GM12873 (cell line): ENCODE data around the gene SEC24C.

ENCODE experiments used
- CTCF ChIP-seq: IDR thresholded peaks from 2 replicates; pipeline ENCODE4 v1.5.1; 2012; ENCODE audit warnings: low read depth, mild to moderate bottlenecking, moderate library complexity, low read length, control low read depth; ENCODE audit not compliant: insufficient read depth; ENCODE audit errors: missing control alignments

Gene SEC24C

DNA sequence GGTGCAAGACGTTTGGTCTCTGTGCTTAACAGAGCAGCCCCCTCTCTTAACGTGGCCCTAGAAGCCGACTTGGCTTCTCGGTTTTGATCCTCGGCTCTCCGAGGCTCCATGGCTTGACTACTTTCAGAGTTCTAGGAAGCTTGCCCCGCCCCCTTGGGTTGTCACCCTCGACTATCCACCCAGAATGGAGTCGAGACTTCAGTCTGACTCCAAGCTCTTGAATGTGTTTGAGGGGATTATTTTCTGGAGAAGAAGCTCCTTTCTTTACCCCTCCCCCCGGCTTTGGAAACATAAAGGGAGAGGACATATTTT, 448 bp downstream of the SEC24C start:
- TF ChIP-seq CTCF: no peak

- TF ChIP-seq CTCF: no peak
These were observed 2.5 kb downstream of the SEC24C start for GRCh38 chr10:73746721-73747120.

GRCh38 chr10:73750819-73751218, 6.6 kb downstream of the SEC24C start:
- no peak for TF ChIP-seq CTCF

- no peak for TF ChIP-seq CTCF
These were observed 12.0 kb downstream of the SEC24C start for GRCh38 chr10:73756183-73756582.

- no peak for TF ChIP-seq CTCF
These were observed 14.7 kb downstream of the SEC24C start for GRCh38 chr10:73758704-73759511.

- TF ChIP-seq CTCF: no peak
These were observed 15.4 kb downstream of the SEC24C start for GRCh38 chr10:73759512-73760115.

DNA sequence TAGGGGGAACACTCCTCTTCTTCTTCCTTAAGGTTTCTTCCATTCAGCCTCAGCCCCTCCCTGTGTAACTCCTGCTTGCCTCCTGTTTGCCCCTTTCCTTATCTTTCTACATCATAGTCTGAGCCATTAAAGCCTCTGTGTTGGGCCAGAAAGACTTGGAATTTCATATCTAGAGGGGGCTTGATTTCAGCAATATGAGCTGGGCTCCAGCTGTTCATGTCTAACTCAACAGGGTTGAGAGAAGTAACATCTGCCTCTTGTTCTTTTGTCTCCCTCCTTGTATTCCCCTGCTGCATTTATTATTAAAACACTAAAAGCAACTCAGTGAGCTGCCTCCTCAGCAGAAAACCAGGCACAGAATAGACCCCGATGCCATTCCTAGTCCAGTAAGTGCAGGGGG, 17.6 kb downstream of the SEC24C start:
- TF ChIP-seq CTCF: no peak
